HG02678 (cell line): ENCODE data around the gene FAM227B.
"Not testable (repeated sequence)": the region's sequence is repeated elsewhere in the genome, so short reads cannot be mapped to it uniquely, and the experiment has no call there.

Experiments
- ATAC-seq: cut with Tn5 transposase; IDR thresholded peaks from one replicate; pipeline ENCODE4 v1.9.1; 2021; ENCODE audit warnings: mild to moderate bottlenecking, moderate library complexity; ENCODE audit not compliant: unreplicated experiment

The FAM227B gene, protein sequence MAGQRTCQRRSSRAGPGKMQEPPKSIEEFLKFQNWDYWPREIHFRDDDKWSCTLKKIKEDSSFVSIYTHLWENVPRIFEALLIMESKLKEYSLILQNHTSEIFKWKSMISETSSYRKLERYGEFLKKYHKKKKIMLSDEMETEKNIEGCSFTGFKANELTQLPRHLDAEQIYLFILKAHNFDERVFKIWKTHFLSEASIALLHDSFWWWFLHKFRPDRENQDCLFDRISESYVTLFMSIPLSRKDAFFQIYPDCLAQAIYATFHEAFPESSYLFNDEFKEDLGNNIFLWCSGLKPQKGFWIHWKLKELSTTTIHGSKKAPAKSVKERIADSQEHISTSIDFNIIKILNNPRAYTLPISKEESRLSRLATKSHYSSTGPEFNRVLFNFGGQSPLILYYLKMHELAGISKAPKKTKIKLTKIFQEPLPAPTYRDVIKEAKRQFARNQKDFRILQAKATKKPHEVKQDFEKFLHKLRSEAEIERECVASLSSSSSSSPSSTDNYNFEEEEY

DNA sequence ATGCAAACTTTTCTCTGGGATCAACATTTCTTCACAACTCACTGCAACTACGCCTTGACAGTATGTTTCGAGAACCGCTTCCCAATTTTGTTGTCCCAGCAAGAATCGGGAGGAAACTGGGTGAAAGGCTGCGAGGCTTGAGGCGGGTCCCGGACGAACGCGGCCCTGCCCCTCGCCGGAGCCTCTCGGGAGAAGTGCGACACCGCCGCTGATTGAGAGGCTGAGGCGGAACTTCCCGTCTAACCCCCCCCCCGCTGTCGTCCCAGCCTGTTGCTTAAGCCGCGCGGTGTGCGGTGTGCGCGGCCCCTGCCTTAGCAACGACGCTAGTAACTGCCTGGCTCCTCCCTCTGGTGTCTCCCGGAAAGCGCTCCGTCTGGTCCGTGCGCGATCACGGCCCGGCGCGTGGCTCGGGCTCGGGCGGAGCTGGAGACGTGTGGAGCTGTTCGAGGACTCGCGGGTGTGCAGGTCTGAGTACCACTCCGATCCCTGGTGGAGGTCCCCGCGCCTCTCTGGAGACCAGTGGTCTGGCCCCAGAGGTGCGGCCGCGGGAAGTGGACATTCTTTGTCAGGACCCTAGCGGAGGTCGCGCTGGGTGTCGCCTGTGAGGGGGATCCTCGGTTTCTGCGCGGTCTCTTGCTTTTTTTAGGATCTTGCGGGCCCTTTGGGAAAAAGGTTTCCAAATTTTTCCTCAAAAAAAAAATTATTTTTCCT lies at the start of gene FAM227B, which contains the start of gene DTWD1:
Gene FAM227B, minus strand, starts transcription at position 161 of the 711 bp plus-strand sequence. CDS start 5,647 bp downstream, outside the sequence.
Gene DTWD1, plus strand, starts transcription at position 391 of the 711 bp plus-strand sequence. CDS start 4,120 bp downstream, outside the sequence.
- peak; percentile 97 for ATAC-seq

DNA sequence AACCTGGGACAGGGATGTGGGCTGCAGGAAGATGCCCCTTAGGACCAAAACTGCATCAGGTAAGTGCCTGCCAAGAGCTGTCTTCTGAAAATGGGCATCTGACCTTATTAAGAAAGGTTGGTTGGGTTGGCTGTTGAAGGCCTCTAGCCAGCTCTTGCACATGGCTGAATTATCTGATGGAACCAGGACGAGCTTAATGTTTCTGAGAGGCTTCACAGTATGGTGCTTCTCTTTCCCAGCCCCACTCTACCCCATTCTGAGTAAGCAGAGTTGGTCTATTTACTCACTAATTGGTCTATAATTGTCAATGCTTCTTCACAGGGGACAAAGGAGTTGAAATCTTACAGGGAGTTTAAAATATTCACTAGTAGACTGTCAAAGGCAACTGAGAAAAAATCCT lies 48.7 kb upstream of the FAM227B start:
- no peak for ATAC-seq

DNA sequence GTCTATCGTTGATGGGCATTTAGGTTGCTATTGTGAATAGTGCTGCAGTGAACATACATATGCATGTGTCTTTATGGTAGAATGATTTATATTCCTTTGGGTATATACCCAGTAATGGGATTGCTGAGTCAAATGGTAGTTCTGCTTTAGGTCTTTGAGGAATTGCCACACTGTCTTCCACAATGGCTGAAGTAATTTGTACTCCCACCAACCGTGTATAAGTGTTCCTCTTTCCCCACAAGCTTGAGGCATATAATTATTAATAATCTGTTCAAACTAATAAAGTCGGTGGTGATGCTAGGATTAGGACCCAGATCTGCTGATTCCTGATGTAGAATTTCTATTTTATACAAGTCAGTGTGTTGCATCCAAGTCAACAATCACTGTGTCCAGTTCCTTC lies 45.9 kb upstream of the FAM227B start:
- ATAC-seq, result not testable (repeated sequence)

DNA sequence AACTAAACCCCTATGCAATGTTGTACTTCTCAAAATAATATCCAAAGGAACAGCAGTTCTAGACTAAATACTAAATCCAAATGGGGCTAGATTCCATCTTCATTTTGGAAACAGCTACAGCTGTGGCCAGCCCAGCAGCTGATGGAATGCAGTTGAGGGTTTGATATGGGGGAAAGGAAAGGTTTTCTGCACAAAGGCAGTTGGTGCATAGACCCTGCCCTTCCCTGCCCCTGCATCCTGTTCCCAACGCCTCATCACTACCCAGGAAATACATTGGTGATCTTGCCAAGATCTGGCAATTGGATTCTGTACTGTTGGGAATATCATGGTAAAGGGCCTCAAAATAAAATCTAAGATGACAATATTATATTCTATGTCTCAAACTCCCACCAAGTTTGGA lies 44.1 kb upstream of the FAM227B start:
- no peak for ATAC-seq

DNA sequence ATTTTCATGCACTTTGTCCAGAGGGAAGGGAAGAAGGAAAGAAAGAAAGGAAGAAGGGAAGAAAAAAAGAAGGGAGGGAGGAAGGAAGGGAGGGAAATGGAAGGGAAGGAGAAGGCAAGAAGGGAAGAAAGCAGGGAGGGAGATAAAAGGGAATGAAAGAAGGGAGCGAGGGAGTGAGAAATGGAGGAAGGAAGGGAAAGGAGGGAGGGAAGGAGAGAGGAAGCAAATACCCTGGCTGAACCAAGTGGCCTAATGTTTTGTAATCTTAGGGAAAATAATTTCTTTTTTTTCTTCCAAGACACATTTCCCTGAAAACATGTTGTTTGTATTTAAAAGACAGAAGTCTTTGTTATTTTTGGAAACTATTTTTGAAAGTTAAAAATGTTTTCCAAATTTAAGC lies 36.1 kb upstream of the FAM227B start:
- no peak for ATAC-seq

DNA sequence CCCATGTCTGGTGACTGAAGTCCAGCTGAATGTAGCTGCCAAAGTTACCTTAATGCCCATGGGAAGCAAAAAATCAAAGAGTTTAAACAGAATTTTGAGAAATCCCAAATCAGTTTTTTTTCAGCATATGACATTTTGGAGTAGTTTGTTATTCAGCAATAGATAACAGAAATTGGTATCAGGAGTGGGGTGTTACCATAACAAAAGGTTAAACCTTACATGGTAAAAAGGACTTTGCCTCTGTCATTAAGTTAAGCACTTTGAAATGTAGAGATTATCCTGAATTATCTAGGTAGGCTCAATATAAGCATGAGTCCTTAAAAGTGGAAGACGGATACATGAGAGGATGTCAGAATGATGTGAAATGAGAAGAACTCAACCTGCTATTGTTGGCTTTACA lies 32.3 kb upstream of the FAM227B start:
- ATAC-seq, result no peak

DNA sequence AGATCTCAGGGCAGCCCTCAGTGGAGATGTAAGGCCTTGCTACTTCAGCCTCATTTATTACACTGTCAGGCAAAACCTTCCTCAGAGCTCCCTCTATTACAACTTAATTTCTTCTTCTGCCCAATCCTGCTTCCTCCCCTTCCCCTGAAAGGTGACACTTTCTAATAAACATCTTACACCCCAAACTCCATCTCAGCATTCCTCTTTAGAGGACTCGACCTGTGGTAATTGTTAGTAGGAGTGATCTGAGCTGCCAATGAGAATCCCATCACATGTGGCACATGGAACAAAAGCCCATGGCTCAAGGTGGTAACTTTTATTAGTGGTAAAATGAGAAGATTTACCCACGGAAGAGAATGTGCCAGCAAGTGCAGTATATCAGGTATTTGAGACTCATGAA lies 30.1 kb upstream of the FAM227B start:
- no peak for ATAC-seq

DNA sequence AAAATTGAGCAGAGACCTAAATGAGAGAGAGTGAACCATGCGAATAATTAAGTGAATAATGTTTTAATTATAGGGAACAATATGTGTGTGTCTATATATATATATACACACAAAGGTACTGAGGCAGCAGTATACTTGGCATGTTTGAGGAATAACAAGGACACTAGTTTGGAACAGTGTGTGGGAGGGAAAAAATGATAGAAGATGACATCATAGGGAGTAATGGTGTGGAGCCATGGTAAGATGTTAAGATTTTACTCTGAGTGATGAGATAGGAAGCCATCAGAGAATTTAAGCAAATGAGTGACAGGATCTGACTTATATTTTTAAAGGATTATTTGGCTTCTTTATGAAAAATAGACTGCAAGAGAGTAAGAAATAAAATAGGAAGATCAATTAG lies 29.4 kb upstream of the FAM227B start:
- ATAC-seq, result no peak

DNA sequence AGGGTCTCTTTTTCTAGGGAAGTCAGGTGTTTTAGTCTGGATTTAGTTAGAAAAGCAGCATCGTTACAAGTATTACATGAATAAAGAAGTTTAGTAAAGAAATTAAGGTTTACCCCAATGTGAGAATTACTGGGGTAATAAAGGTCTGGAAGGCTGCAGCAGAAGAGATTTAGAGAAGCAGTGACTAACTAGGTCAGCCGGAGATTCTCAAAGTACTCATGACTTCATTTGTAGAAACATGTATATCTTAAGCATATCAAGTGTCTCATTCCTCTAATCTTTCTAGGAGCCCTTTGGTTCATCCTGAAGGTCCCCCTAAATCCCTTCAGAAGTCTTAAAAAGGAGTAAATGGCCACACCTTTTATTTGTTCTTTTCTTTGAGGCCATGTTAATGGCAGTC lies 26.3 kb upstream of the FAM227B start:
- no peak for ATAC-seq

DNA sequence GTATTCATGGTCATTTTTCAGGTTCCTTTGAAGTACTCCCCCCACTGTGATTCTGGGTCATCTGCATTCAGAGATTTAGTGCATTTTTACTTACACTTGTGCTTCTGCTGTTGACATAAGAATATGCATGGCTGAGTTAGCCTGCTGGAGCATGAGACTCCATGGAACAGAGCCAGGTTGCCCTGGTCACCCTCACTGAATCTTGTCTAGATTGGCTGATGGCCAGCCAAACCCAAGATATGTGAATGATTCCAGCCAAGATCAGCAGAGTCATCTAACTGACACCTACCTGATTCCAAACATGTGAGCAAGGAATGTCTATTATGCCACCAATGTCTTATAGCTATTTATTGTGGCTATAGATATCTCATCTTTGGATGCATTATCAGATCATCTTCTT lies 25.3 kb upstream of the FAM227B start:
- ATAC-seq, result no peak

DNA sequence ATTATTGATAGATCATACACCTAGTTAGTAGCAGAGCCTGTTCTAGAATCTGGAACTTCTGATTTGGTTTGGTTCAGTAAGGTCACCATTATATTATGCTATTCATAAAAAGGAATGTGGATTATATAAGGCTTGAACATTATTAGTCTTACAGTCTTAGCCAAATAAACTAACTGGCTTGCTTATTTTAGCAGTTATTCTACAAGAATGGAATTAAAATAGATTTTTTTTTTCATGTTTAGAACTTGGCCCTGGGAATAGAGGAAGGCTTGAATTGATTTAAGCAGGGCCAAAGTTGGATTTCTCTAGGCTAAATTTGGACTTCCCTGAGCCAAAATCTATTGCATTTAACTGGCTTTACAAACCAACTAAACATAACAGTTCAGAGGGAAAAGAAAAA lies 24.7 kb upstream of the FAM227B start:
- ATAC-seq, result no peak

DNA sequence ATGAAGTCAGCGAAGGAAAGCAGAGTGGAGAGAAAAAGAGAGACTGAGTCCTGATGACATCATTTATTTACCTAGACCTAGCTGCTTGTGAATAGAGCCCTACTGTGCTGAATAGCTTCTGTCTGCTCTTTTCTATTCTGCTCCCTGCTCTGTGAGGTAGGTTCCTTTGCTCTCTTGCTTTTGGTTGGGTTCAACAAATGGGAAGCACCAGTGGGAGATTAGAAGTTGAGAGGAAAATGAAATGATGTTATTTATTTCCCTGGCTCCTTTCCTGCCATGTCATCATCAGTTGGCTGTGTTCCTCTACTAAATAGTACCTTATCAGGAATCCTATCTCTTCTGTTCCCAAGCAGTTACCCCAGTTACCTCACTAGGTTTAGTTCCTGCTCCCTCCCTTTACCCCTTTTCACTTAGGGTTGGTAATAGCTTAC lies 23.8 kb upstream of the FAM227B start:
- no peak for ATAC-seq

DNA sequence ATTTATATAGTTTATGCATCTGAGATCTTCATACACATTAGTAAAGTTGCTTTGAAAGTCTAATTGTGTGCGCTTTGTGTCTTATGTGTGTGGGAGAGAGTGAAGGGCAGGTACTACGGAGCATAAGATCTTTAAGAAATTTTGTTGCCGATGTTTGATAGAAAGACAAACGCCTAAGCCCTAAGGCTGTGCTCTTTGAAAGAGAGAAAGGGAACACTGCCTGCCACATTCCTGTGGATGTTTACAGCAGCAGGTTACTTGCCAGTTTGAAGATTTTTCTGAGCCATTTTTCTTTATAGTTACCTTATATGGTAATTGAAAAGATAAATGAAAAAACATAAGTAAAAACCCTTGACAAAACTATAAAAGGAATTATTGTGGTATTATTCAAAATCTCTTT lies 17.2 kb upstream of the FAM227B start:
- ATAC-seq, result no peak

DNA sequence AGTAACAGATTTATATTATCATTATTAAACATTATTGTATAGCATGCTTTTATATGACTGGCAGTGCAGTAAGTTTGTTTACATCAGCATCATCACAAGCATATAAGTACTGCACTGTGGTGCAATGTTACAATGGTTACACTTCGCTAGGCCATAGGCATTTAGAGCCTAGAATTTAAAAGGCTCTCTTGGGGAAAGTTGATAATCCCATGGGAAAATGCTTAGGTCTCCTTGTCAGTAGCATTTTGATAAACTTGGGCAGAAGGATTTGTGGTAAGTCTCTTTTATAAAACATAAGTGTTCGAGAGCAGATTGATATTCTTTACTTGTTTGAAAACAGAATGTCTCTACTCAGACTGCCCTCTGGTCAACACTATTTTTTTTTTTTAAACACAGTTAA lies 7.8 kb upstream of the FAM227B start:
- no peak for ATAC-seq

DNA sequence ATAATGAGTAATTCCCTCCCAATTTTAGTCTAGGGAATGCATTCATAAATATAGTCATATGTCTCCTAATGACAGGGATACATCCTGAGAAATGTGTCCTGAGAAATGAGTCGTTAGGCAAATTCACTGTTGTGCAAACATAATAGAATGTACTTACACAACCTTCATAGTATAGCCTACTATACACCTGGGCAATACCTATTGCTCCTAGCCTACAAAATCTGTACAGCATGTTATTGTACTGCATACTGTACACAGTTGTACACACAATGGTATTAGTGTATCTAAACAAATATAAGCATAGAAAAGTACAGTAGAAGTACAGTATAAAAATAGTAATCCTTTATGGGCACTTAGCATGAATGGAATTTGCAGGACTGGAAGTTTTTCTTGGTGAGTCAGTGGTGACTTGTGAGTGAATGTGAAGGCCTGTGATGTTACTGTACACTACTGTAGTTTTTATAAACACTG lies 6.8 kb upstream of the FAM227B start:
- ATAC-seq, result no peak

DNA sequence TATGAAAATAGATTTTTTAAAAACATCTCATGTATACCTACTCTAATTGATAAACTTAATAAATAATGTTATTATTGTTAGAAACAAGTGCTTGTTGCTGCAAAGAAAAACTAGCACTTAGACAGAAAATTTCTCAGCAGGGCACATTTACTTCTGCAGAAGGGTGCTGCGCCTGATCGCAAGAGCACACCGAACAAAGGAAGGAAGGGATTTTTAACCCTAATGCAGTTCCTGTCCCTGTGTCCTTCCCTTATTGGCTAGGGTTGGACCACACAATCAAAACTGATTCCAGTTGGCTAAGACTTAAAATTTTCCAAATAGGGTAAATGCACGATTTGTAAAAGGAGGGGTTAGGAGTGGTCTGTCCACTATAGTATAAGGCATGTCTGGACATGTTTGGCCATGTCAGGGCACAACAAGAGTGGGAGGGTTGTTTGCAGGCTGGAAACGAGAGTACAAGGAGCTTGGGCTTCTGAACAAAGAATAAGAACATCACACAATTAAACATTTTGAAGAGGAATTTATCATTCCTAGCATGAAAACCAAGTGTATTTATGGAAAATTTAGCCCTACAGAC lies 4.9 kb upstream of the FAM227B start:
- ATAC-seq, result no peak

DNA sequence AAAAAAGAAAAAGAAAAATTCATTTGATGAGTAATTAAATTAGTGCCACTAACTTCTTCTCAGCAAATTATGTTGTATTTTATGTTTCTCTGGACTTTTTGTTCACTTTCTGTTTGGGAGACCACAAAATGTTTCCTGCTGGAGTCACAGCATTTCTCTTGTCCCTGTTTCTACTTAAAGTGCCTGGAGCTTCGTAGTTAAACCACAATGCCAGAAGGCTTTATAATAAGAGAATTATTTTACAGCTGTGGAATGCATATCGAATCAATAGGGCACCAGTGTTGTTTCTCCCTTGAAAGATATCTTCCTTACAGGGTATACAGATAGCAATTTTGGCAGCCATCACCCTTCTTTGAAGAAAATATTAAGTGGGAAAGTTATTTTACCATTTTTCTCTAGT lies 3.4 kb upstream of the FAM227B start:
- no peak for ATAC-seq

DNA sequence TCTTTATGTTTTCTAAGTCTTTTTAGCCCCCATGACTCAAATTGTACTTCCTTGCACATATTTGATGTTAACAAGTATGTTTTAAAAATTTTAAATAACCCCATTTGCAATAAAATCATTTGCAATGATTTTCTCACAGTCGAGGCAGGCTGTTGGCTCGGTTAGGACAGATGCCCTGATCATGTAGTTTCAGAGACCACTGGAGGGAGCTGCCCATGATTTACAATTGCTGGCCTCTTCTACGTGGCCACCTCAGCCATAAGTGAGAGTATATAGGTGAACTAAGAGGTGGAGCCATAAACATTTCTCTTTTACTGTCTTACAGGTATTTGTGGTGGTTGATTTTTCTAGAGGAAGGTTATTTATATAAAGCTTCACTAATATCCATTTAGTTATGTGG lies 1.9 kb upstream of the FAM227B start:
- no peak for ATAC-seq

DNA sequence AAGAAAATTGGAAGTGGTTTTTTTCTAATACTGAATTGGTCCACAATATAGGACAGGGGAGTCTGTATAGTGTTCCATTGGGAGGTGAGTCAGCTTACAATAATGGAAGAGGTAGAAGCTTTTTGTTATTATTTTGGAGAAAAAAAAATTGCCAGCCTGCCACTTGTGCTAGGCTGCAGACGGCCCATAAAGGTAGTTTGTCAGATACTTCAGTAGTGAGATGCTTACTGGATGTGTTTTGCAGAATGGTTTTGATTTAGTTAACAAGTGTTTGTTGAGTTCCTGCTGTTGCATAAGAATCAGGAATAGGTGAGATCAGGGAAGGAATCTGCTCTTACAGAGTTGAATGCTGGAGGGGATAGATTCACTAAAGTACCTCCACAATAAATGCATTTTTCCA lies 1.3 kb upstream of the FAM227B start:
- no peak for ATAC-seq

DNA sequence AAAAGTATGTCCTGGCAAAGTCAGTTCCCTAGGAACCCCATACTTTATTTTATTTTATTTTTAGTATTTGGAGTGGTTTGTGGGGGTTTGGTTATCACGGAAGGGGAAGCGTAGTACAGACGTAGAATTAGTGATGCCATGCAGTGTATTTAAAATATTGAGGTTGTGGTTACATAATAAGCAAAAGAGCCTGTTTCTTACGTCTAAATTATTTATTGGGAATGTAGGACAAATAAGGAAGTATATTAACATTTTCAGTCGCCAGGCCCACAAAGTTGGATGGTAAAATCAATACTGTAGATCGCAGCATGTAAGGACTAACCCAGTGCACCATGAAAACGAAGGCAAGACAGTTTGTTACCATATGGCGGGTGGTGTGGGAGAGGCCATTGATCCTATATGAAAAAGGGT lies 788 bp upstream of the FAM227B start:
- no peak for ATAC-seq

DNA sequence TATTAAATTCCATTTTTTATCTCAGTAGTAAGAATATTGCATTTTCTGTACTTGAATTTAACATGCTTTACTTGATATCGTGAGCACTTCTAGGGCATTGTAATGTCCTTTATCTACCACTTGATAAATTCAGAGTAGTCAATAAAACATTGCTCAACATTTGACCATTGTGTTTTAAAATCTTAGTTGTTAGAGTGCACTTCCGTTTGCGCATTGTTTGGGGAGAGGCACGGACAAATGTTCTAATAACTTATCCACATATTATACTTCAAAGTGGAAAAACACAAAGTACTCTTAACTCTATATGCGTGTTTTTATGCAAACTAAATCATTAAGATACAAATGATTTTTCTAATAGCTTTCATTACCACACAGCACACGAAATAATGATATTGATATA lies 419 bp downstream of the FAM227B start:
- ATAC-seq, result peak; percentile 0

DNA sequence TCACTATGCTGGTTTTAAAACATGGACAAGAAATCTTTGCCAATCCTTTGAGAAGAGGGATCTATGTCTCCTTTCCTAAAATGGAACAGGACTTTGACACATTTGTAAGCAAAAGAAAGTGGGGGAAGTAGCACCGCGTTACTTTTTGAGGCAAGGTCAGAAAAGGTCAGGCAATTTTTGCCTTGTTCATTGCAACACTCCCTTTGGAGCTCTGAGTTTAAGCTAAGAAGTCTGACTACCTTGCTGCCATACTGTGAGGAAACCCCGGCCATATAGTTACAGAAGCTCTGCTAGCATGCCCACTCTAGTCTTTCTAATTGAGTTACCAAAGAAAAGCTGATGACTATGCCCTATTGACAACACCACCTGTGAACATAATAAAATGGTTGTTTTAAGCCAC lies 1.4 kb downstream of the FAM227B start:
- ATAC-seq, result no peak
